ENCODE results near the gene ACSF3.

ACSF3 gene

GRCh38 chr16:89131783-89132182 lies 38.1 kb downstream of the ACSF3 start:
- no peak for DNase-seq (ENCODE audit: low spot score)

- DNase-seq (ENCODE audit: low spot score) = no peak
Measured at GRCh38 chr16:89132194-89133005, 38.7 kb downstream of the ACSF3 start.

GRCh38 chr16:89133457-89134127 lies 39.9 kb downstream of the ACSF3 start:
- DNase-seq (ENCODE audit: low spot score) = no peak

GRCh38 chr16:89134269-89134668 lies 40.6 kb downstream of the ACSF3 start:
- no peak for DNase-seq (ENCODE audit: low spot score)

- DNase-seq (ENCODE audit: low spot score) = no peak
Measured at GRCh38 chr16:89135166-89135565, 41.5 kb downstream of the ACSF3 start.

GRCh38 chr16:89135971-89136765 lies 42.5 kb downstream of the ACSF3 start:
- DNase-seq (ENCODE audit: low spot score) = no peak

GRCh38 chr16:89136931-89137330 lies 43.3 kb downstream of the ACSF3 start:
- DNase-seq (ENCODE audit: low spot score) = no peak

GRCh38 chr16:89137666-89138512 lies 44.2 kb downstream of the ACSF3 start:
- DNase-seq (ENCODE audit: low spot score) = no peak

- no peak for DNase-seq (ENCODE audit: low spot score)
Measured at GRCh38 chr16:89138513-89138795, 44.8 kb downstream of the ACSF3 start.

- DNase-seq (ENCODE audit: low spot score) = no peak
Measured at GRCh38 chr16:89138843-89139520, 45.3 kb downstream of the ACSF3 start.

GRCh38 chr16:89139907-89140361 lies 46.3 kb downstream of the ACSF3 start:
- no peak for DNase-seq (ENCODE audit: low spot score)

GRCh38 chr16:89140401-89140800 lies 46.7 kb downstream of the ACSF3 start:
- DNase-seq (ENCODE audit: low spot score) = no peak

- DNase-seq (ENCODE audit: low spot score) = no peak
Measured at GRCh38 chr16:89140981-89141883, 47.6 kb downstream of the ACSF3 start.

- no peak for DNase-seq (ENCODE audit: low spot score)
Measured at GRCh38 chr16:89141884-89142267, 48.2 kb downstream of the ACSF3 start.

- DNase-seq (ENCODE audit: low spot score) = no peak
Measured at GRCh38 chr16:89142474-89143195, 49.0 kb downstream of the ACSF3 start.

- DNase-seq (ENCODE audit: low spot score) = no peak
Measured at GRCh38 chr16:89143201-89143741, 49.6 kb downstream of the ACSF3 start.

- DNase-seq (ENCODE audit: low spot score) = no peak
Measured at GRCh38 chr16:89143911-89144675, 50.4 kb downstream of the ACSF3 start.

- no peak for DNase-seq (ENCODE audit: low spot score)
Measured at GRCh38 chr16:89144681-89145080, 51.0 kb downstream of the ACSF3 start.
